CD1c-positive myeloid dendritic cell (primary cell): ENCODE measurements around the gene FAM3C.
"Not testable (repeated sequence)": the region's sequence is repeated elsewhere in the genome, so short reads cannot be mapped to it uniquely, and the experiment has no call there.

Experiments used
- DNase-seq: peaks from one replicate; pipeline ENCODE4 v3.0.0-alpha.2; 2016; ENCODE audit errors: extremely low spot score

Gene FAM3C

DNA sequence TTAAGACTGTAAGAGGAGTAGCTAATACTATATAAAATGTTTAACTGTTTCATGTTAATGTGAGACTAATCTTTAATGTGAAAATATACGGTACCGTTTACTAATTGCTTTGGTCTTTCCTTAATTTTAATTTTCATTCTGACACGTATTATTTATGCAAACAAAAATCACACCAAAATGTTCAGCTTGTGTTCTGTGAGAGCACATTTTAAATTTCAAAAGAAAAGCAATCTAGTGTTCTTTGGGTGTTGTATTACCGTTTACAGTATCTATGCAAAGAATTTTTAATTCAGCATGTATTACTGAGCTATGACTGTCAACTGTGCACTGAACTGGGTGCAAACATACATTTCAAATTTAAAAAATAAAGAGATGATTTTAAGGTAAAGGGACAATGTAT, 65.1 kb downstream of the FAM3C start:
- DNase-seq = no peak

DNA sequence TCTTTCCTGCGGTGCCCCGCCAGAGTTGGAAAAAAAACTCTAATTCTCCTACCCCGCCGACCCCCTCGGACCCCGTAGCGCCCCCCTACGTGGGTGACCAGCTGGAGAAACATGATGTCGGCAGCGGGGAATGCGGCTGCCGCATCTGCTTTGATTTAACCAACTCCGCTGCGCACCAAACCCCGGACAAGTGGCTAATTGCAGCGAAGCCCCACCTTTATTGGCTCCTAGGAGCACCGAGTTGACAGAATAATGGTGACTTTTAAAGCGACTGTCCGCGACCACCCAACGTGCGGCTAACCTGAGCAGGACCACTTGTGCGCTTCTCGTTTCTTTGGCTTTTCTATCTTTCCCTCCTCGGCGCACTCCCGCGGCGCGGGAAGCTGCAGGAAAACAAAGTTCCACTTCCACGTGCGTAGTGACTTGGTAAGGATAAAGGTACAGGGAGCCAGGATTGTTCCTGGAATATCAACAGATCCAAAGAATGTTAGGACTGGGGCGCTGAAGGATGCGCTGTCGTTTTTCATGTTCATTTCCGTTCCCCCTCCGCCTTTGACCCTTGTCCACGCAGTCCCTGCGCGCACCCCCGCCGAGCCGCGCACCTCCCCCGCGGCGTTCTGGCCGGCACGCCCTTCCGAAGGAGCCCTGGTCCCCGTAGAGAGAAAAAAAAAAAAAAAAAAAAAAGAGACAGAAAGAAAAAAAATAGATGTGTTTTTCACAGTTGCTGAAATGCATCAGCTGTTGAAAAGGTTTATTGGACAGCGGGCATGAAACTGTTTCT, 65.9 kb downstream of the FAM3C start:
- DNase-seq = no peak

DNA sequence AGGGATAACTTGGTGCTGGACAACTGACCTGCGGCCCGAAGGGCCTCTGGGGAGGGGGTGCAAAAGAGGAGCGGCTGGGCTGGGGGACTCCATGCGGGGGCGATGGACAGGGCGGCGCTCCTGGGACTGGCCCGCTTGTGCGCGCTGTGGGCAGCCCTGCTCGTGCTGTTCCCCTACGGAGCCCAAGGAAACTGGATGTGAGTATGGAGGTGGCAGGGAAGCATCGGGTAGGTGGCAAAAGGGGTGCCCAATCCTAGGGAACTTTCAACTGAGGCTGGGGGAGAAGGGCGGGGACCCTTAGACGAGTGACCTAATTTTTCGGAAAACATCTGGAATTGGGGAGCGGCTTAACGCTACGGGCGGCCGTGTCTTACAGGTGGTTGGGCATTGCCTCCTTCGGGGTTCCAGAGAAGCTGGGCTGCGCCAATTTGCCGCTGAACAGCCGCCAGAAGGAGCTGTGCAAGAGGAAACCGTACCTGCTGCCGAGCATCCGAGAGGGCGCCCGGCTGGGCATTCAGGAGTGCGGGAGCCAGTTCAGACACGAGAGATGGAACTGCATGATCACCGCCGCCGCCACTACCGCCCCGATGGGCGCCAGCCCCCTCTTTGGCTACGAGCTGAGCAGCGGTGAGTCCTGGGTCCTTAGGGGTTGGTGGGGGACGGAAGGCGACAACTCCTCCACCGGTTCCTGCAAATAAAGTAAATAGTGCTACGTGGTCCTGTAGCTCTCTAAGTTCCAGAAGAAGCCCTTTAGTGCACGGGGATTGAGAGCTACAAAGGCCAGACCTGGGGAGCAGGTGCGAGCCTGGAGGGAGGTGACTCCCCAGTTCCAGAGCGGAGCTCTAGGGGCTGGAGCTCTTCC, 66.7 kb downstream of the FAM3C start:
- no peak for DNase-seq

- no peak for DNase-seq
Measured at GRCh38 chr7:121328508-121329190, 67.5 kb downstream of the FAM3C start, which contains the start of gene WNT16. WNT16 (plus strand) TSS chr7:121329000; CDS start chr7:121329293, 293 bp downstream.

DNA sequence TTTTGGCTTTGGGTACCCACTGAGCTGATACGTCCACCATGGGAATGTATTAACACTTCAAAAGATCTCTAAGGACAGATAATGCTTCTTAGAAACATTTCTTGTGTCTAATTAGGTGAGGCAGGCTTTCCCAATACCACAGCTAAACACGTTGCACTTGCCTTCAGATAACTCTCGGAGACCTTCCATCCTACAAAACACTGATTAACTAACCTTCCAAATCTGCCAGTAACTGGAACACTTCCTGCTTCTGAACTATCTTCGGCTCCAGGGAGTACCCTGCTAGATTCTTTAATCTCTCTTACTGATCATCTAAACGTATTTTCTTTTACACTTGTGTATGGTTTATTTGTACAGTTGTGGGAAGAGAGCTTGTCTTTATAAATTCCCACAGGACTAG, 68.4 kb downstream of the FAM3C start:
- DNase-seq = no peak

- no peak for DNase-seq
Measured at GRCh38 chr7:121323515-121324302, 72.4 kb downstream of the FAM3C start.

- no peak for DNase-seq
Measured at GRCh38 chr7:121322460-121322859, 73.6 kb downstream of the FAM3C start.

DNA sequence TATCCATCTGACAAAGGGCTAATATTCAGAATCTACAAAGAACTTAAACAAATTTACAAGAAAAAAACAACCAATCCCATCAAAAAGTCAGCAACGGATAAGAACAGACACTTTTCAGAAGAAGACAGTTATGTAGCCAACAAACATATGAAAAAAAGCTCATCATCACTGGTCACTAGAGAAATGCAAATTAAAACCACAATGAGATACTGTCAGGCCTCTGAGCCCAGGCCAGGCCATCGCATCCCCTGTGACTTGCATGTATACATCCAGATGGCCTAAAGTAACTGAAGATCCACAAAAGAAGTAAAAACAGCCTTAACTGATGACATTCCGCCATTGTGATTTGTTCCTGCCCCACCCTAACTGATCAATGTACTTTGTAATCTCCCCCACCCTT, 80.9 kb downstream of the FAM3C start:
- not testable (repeated sequence) for DNase-seq

GRCh38 chr7:121313793-121314676, 82.1 kb downstream of the FAM3C start:
- DNase-seq = no peak

DNA sequence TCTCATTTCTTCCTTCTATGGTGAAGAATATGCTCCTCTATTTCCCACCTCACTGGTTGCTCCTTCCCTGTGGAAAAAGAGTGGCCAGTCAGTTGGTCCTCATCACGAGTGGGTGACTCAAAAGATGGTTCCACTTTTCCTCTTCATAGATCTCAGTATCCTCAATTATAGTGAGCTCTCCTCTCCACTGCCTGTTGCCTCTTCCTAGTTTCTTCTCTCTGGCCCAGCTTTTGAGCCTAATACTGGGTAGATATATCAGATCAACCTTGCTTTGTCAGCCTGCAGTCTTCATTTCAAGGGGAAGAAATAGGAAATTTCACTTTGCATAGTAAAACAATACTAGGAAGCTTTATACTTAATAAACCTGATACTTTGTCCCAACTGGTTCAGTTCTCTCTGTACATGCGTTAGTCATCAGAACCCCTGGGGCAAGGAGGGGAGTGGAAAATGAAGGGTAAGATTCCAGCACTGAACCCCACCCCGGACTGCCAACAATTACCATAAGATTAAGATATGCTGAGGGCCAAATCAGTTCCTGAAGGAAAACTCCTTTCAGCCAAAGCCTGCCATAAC, 82.8 kb downstream of the FAM3C start:
- no peak for DNase-seq

- no peak for DNase-seq
Measured at GRCh38 chr7:121307021-121307574, 89.0 kb downstream of the FAM3C start.

- no peak for DNase-seq
Measured at GRCh38 chr7:121306565-121306964, 89.5 kb downstream of the FAM3C start.

DNA sequence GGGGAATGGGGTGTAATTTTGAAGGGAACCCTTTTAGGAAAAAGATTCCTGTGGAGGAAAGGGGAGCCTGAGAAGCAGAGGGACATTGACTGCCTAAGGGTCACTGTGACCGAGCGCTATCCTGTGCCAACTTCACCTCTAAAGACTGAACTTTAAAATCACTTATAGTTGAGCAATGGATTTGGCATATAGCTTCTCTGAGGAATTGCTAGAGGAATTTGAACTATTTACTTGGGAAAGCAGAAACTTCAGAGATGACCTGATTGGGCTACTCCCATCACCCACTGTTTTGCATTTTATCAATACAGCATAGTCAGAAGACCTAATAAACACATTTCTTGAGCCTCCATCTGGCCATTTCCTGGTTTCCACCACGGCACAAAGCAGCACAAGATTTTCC, 91.0 kb downstream of the FAM3C start:
- no peak for DNase-seq

GRCh38 chr7:121304102-121304658, 91.9 kb downstream of the FAM3C start:
- no peak for DNase-seq

GRCh38 chr7:121303422-121304101, 92.5 kb downstream of the FAM3C start:
- DNase-seq = no peak

- no peak for DNase-seq
Measured at GRCh38 chr7:121302214-121302745, 93.8 kb downstream of the FAM3C start.

GRCh38 chr7:121301446-121302213, 94.5 kb downstream of the FAM3C start:
- DNase-seq = no peak
